Mesenchymal stem cell (in vitro differentiated cells and primary cell): Measurements from ENCODE around the gene FN3KRP.

Source experiments
- DNase-seq: peaks from one replicate; pipeline ENCODE4 v3.0.0-alpha.2; 2013
- H2AFZ ChIP-seq: one replicate; pipeline ENCODE4 v1.6.1; 2013; ENCODE audit warnings: low read depth, mild to moderate bottlenecking, control low read depth, inconsistent platforms, low read length, moderate library complexity
- H2AK5ac ChIP-seq: 2 replicates; pipeline ENCODE4 v1.6.1; 2013; ENCODE audit warnings: low read length, moderate library complexity, mild to moderate bottlenecking, inconsistent platforms; ENCODE audit not compliant: severe bottlenecking
- H2BK120ac ChIP-seq: one replicate; pipeline ENCODE4 v1.6.1; 2013; ENCODE audit warnings: low read depth, mild to moderate bottlenecking, inconsistent platforms, low read length, moderate library complexity
- H2BK12ac ChIP-seq, 2 experiments: one replicate each; pipeline ENCODE4 v1.6.1; 2013; ENCODE audit warnings: inconsistent platforms in 2 of 2, low read length in 2 of 2, mild to moderate bottlenecking in 2 of 2, moderate library complexity in 2 of 2, control low read depth in 1 of 2
- H2BK15ac ChIP-seq: one replicate; pipeline ENCODE4 v1.6.1; 2013; ENCODE audit warnings: mild to moderate bottlenecking, low read depth, inconsistent platforms; ENCODE audit not compliant: poor library complexity, severe bottlenecking
- H2BK5ac ChIP-seq: 2 replicates; pipeline ENCODE4 v1.6.1; 2013; ENCODE audit warnings: low read depth, mild to moderate bottlenecking, low read length, control low read depth, inconsistent platforms; ENCODE audit not compliant: poor library complexity, severe bottlenecking
- H3K14ac ChIP-seq, 2 experiments: one replicate each; pipeline ENCODE4 v1.6.1; 2013; ENCODE audit warnings: inconsistent platforms in 2 of 2, low read length in 2 of 2, control low read depth in 1 of 2, mild to moderate bottlenecking in 1 of 2, moderate library complexity in 1 of 2
- H3K18ac ChIP-seq, 2 experiments: one replicate each; pipeline ENCODE4 v1.6.1; 2013; ENCODE audit warnings: inconsistent platforms in 2 of 2, low read length in 2 of 2, control low read depth in 1 of 2, low read depth in 1 of 2, mild to moderate bottlenecking in 1 of 2
- H3K23ac ChIP-seq, 2 experiments: one replicate each; pipeline ENCODE4 v1.6.1; 2013; ENCODE audit warnings: inconsistent platforms in 2 of 2, low read length in 2 of 2, mild to moderate bottlenecking in 2 of 2, moderate library complexity in 2 of 2, control low read depth in 1 of 2
- H3K27ac ChIP-seq: 2 replicates; pipeline ENCODE4 v1.5.1; 2013; ENCODE audit warnings: mild to moderate bottlenecking, moderate library complexity, low read length, control low read depth, inconsistent platforms; ENCODE audit not compliant: poor library complexity, severe bottlenecking
- H3K27me3 ChIP-seq, 2 experiments: 2 replicates each; pipeline versions ENCODE4 v1.6.1 to v1.7.0; 2013; ENCODE audit warnings: low read length in 2 of 2, mild to moderate bottlenecking in 2 of 2, moderate library complexity in 2 of 2, control low read depth in 1 of 2, inconsistent platforms in 1 of 2; ENCODE audit not compliant: control insufficient read depth in 1 of 2, insufficient read depth in 1 of 2
- H3K36me3 ChIP-seq, 2 experiments: 2 replicates each; pipeline versions ENCODE4 v1.6.1 to v1.7.0; 2013; ENCODE audit warnings: low read length in 2 of 2, control low read depth in 1 of 2, inconsistent platforms in 1 of 2, low read depth in 1 of 2, mild to moderate bottlenecking in 1 of 2; ENCODE audit not compliant: insufficient read depth in 2 of 2, control insufficient read depth in 1 of 2
- H3K4ac ChIP-seq, 2 experiments: one replicate each; pipeline ENCODE4 v1.6.1; 2013; ENCODE audit warnings: inconsistent platforms in 2 of 2, low read length in 2 of 2, mild to moderate bottlenecking in 2 of 2, moderate library complexity in 2 of 2, control low read depth in 1 of 2, low read depth in 1 of 2
- H3K4me1 ChIP-seq: 2 replicates; pipeline ENCODE4 v1.6.1; 2013; ENCODE audit warnings: low read depth, low read length, control low read depth; ENCODE audit not compliant: control insufficient read depth, insufficient read depth
- H3K4me2 ChIP-seq: 2 replicates; pipeline ENCODE4 v1.6.1; 2013; ENCODE audit warnings: low read length, mild to moderate bottlenecking, inconsistent platforms; ENCODE audit not compliant: poor library complexity, severe bottlenecking
- H3K4me3 ChIP-seq, 2 experiments: 2 replicates each; pipeline versions ENCODE4 v1.5.1 to v1.7.0; 2013; ENCODE audit warnings: low read length in 2 of 2, mild to moderate bottlenecking in 2 of 2, control low read depth in 1 of 2, low read depth in 1 of 2; ENCODE audit not compliant: insufficient read depth in 1 of 2
- H3K79me1 ChIP-seq: replicated peaks from 2 replicates; pipeline ENCODE4 v1.6.1; 2013; ENCODE audit warnings: mild to moderate bottlenecking, control low read depth, low read length, inconsistent platforms; ENCODE audit not compliant: poor library complexity, severe bottlenecking
- H3K9ac ChIP-seq: 2 replicates; pipeline ENCODE4 v1.7.0; 2013; ENCODE audit warnings: mild to moderate bottlenecking, low read length, moderate library complexity
- H3K9me3 ChIP-seq: 2 replicates; pipeline ENCODE4 v1.7.0; 2013; ENCODE audit warnings: mild to moderate bottlenecking, low read length; ENCODE audit not compliant: control insufficient read depth
- H4K8ac ChIP-seq: one replicate; pipeline ENCODE4 v1.6.1; 2013; ENCODE audit warnings: inconsistent platforms, mild to moderate bottlenecking, low read length, moderate library complexity
- H4K91ac ChIP-seq: one replicate; pipeline ENCODE4 v1.6.1; 2013; ENCODE audit warnings: mild to moderate bottlenecking, low read length, inconsistent platforms
- WGBS: methylation state at CpG from one replicate; pipeline ENCODE4 v1.1.7; 2013; ENCODE audit warnings: mixed read lengths; 5-methylcytosine and 5-hydroxymethylcytosine counted together

Gene FN3KRP

GRCh38 chr17:82726427-82726826 is 9.9 kb downstream of the FN3KRP start:
- no peaks in the 10 kb centered on the region for H3K9me3 ChIP-seq
- peaks cover 3% of the 10 kb centered on the region for H3K4me1 ChIP-seq
- H2BK12ac ChIP-seq = no peak overlapping the region
- H3K27me3 ChIP-seq = no peaks in the 10 kb centered on the region
- H3K79me1 ChIP-seq = peaks cover 8% of the 10 kb centered on the region
- no peak overlapping the region for H3K23ac ChIP-seq
- H4K8ac ChIP-seq = no peak overlapping the region
- no peak for DNase-seq
- no peak overlapping the region for H2BK120ac ChIP-seq
- no peak overlapping the region for H2BK15ac ChIP-seq
- no peak overlapping the region for H3K27ac ChIP-seq
- no peak overlapping the region for H3K4ac ChIP-seq
- no peak overlapping the region for H2AFZ ChIP-seq
- H3K36me3 ChIP-seq = peaks cover 45 to 52% of the 10 kb centered on the region in 2 experiments
- H3K4me2 ChIP-seq = no peak overlapping the region
- H2AK5ac ChIP-seq = no peak overlapping the region
- no peak overlapping the region for H3K18ac ChIP-seq
- no peak overlapping the region for H3K4me3 ChIP-seq
- H3K14ac ChIP-seq = no peak overlapping the region
- 98% methylated on average over 10 of the region's 10 CpGs for WGBS
- H3K9ac ChIP-seq = no peak overlapping the region
- H2BK5ac ChIP-seq = no peak overlapping the region
- H4K91ac ChIP-seq = no peak overlapping the region

GRCh38 chr17:82729479-82730260 is 13.2 kb downstream of the FN3KRP start:
- Histone ChIP-seq H4K8ac (no peak overlapping the region), H3K4ac (no peak overlapping the region), H2BK15ac (no peak overlapping the region), H2AFZ (no peak overlapping the region), H2AK5ac (no peak overlapping the region), H3K9me3 (peaks cover 11% of the 10 kb centered on the region), H3K14ac (no peak overlapping the region), H3K27ac (no peak overlapping the region), H2BK120ac (no peak overlapping the region), H3K4me2 (no peak overlapping the region), H3K9ac (no peak overlapping the region), H3K27me3 (no peaks in the 10 kb centered on the region), H3K4me3 (no peak overlapping the region), H3K4me1 (no peaks in the 10 kb centered on the region), H3K79me1 (peaks cover 1% of the 10 kb centered on the region), H3K36me3 (peaks cover 43 to 49% of the 10 kb centered on the region in 2 experiments), H4K91ac (no peak overlapping the region), H2BK12ac (no peak overlapping the region), H3K23ac (no peak overlapping the region), H3K18ac (no peak overlapping the region), H2BK5ac (no peak overlapping the region)
- WGBS = 89% methylated on average over 48 of the region's 48 CpGs
- DNase-seq = no peak

GRCh38 chr17:82732118-82732743 is 15.7 kb downstream of the FN3KRP start:
- Histone ChIP-seq H3K27me3 (no peaks in the 10 kb centered on the region), H3K9ac (no peak overlapping the region), H2BK120ac (no peak overlapping the region), H3K18ac (no peak overlapping the region), H3K23ac (no peak overlapping the region), H2BK5ac (no peak overlapping the region), H2BK15ac (no peak overlapping the region), H3K36me3 (peaks cover 32 to 37% of the 10 kb centered on the region in 2 experiments), H3K4me2 (no peak overlapping the region), H4K8ac (no peak overlapping the region), H3K79me1 (peaks cover 3% of the 10 kb centered on the region), H2BK12ac (no peak overlapping the region), H2AFZ (no peak overlapping the region), H3K4me1 (peaks cover 14% of the 10 kb centered on the region), H3K9me3 (peaks cover 11% of the 10 kb centered on the region), H3K27ac (no peak overlapping the region), H2AK5ac (no peak overlapping the region), H4K91ac (no peak overlapping the region), H3K4me3 (no peak overlapping the region), H3K14ac (no peak overlapping the region), H3K4ac (no peak overlapping the region)
- no peak for DNase-seq
- 97% methylated on average over 7 of the region's 13 CpGs for WGBS
